Spleen (tissue), 11 donors: ENCODE results near the gene TCL1B. TPM values are rescaled to one million over a fixed set of nuclear protein-coding genes. Genes with fewer than 3 reads are reported as not detected.
A peak's percentile ranks its signal among the peaks of the same experiment; 100 is the strongest.

Source experiments
- DNase-seq: peaks from one replicate; pipeline ENCODE4 v3.0.0-alpha.2; 2020
- H3K27ac ChIP-seq, 8 donors: fragments of 200-600 bp; sonication (generic) in 7 of 8; 1 replicate in 4 of 8; 2 replicates in 4 of 8; pipeline versions ENCODE4 v1.5.0 to v1.8.0; 2016 to 2021; ENCODE audit warnings: inconsistent platforms in 4 of 8, mild to moderate bottlenecking in 4 of 8, moderate library complexity in 1 of 8
- H3K27me3 ChIP-seq, 7 donors: fragments of 200-600 bp; sonication (generic) in 6 of 7; replicated peaks in 1 of 7; 1 replicate in 4 of 7; 2 replicates in 3 of 7; pipeline versions ENCODE4 v1.5.0 to v1.8.0; 2016 to 2021; ENCODE audit warnings: inconsistent platforms in 3 of 7, mild to moderate bottlenecking in 1 of 7
- H3K36me3 ChIP-seq, 6 donors: fragments of 200-600 bp; sonication (generic) in 5 of 6; 1 replicate in 4 of 6; 2 replicates in 2 of 6; pipeline versions ENCODE4 v1.5.0 to v1.8.0; 2016 to 2021; ENCODE audit warnings: inconsistent platforms in 2 of 6
- H3K4me1 ChIP-seq, 6 donors: fragments of 200-600 bp; sonication (generic) in 5 of 6; 1 replicate in 3 of 6; 2 replicates in 3 of 6; pipeline versions ENCODE4 v1.5.0 to v1.8.0; 2016 to 2021; ENCODE audit warnings: inconsistent platforms in 3 of 6
- H3K4me3 ChIP-seq, 8 donors: fragments of 200-600 bp; sonication (generic) in 7 of 8; 1 replicate in 4 of 8; 2 replicates in 4 of 8; pipeline versions ENCODE4 v1.5.0 to v1.8.0; 2016 to 2021; ENCODE audit warnings: inconsistent platforms in 4 of 8, mild to moderate bottlenecking in 4 of 8, moderate library complexity in 2 of 8
- H3K9me3 ChIP-seq, 8 donors: fragments of 200-600 bp; sonication (generic) in 7 of 8; 1 replicate in 4 of 8; 2 replicates in 4 of 8; pipeline versions ENCODE4 v1.5.0 to v1.8.0; 2016 to 2021; ENCODE audit warnings: inconsistent platforms in 4 of 8
- CTCF ChIP-seq, 11 experiments: fragments of 200-600 bp in 7 of 11; fragments of 450-650 bp in 4 of 11; sonication (generic) in 4 of 11; IDR thresholded peaks in 8 of 11; conservative IDR thresholded peaks in 3 of 11; 1 replicate in 7 of 11; 2 replicates in 4 of 11; pipeline versions ENCODE4 v1.4.0 to v1.8.0; 2016 to 2021; ENCODE audit warnings: antibody characterized with exemption in 11 of 11, inconsistent platforms in 4 of 11, mild to moderate bottlenecking in 1 of 11
- POLR2A ChIP-seq, 3 donors: fragments of 450-650 bp; IDR thresholded peaks; one replicate each; pipeline ENCODE4 v1.5.1; 2017; ENCODE audit warnings: antibody characterized with exemption in 3 of 3, mild to moderate bottlenecking in 1 of 3
- POLR2AphosphoS5 ChIP-seq, 3 donors: sonication (generic); formaldehyde crosslinking; IDR thresholded peaks; one replicate each; pipeline ENCODE4 v1.5.1; 2017; ENCODE audit warnings: antibody characterized with exemption in 3 of 3
- WGBS, 5 donors: extraction: QIAGEN DNeasy Blood & Tissue Kit in 3 of 5; methylation state at CpG; one replicate each; pipeline versions ENCODE4 v1.1.5 to v1.1.7; 2013 to 2018; 5-methylcytosine and 5-hydroxymethylcytosine counted together
- intact Hi-C: fragments of 100-400 bp; cut with DNase I; formaldehyde crosslinking; loops from one replicate; pipeline ENCODE4 v1.15.0; 2023; ENCODE audit warnings: low total_unique reads
- polyA plus RNA-seq, 3 donors: library from polyadenylated mRNA; stranded (reverse); fragments of 200-250 nt; gene quantifications; one replicate each; pipeline ENCODE4 v1.2.1, GENCODE V29; 2013
- total RNA-seq, 7 donors: library from RNA; depleted of rRNA in 3 of 7; stranded (reverse); fragments of >200 nt in 3 of 7; fragmentation: NEBNext Ultra II Directional in 4 of 7; extraction: Animal tissue kit (Norgen Biotek cat#: 25700) in 4 of 7; gene quantifications; one replicate each; pipeline versions ENCODE4 v1.1.0 to v1.2.1, GENCODE V29; 2016 to 2021
- donor health status: healthy with polysubstance abuse.
- donor health status: DM: no; HTN: no; CAD: no; lungs with moderate emphysema.
- donor health status: DM: no; HTN: no; CAD: no.
- donor health status: Bipolar disorder and iron deficiency.
- donor health status: healthy.
- donor health status: DM: no; HTN: no; CAD: no.
- donor health status: DM: yes; HTN: yes; CAD: no.

The TCL1B gene
- total and polyA plus RNA-seq, 10 donors, result 0.22 to 3.8 (median 0.97) TPM; not detected in 1

- intact Hi-C loops, result no loop called here
- DNase-seq, result no peak
- H3K36me3 ChIP-seq, result no peaks in the 10 kb centered on the region
- no peaks in the 10 kb centered on the region for H3K9me3 ChIP-seq
- no peak overlapping the region for H3K4me3 ChIP-seq
- 50 to 86% (median 74%) methylated on average over 2 of the region's 2 CpGs for WGBS, 5 donors
- H3K27ac ChIP-seq, result no peak overlapping the region
- H3K4me1 ChIP-seq, result peaks cover 0 to 1% (median 0%) of the 10 kb centered on the region in 6 donors
- H3K27me3 ChIP-seq, result peaks cover 0 to 42% (median 0%) of the 10 kb centered on the region in 7 donors
- TF ChIP-seq POLR2AphosphoS5 (IDR thresholded peaks at IDR 0.05) (no peak), POLR2A (IDR thresholded peaks at IDR 0.05) (no peak), CTCF (IDR thresholded peaks at IDR 0.05 in 8 of 11, conservative IDR thresholded peaks at IDR 0.05 in 3 of 11) (no peak)
These were observed 709 bp downstream of the TCL1B start for GRCh38 chr14:95686935-95687334.

GRCh38 chr14:95689441-95689840, 3.2 kb downstream of the TCL1B start:
- no peaks in the 10 kb centered on the region for H3K9me3 ChIP-seq
- H3K27ac ChIP-seq, result no peak overlapping the region
- intact Hi-C loops, result no loop called here
- 54 to 63% (median 59%) methylated on average over 5 of the region's 5 CpGs for WGBS, 5 donors
- H3K4me3 ChIP-seq, result no peak overlapping the region
- TF ChIP-seq POLR2A (IDR thresholded peaks at IDR 0.05) (no peak), POLR2AphosphoS5 (IDR thresholded peaks at IDR 0.05) (no peak), CTCF (IDR thresholded peaks at IDR 0.05 in 8 of 11, conservative IDR thresholded peaks at IDR 0.05 in 3 of 11) (no peak)
- peaks cover 0 to 62% (median 0%) of the 10 kb centered on the region in 7 donors for H3K27me3 ChIP-seq
- peaks cover 0 to 23% (median 0%) of the 10 kb centered on the region in 6 donors for H3K4me1 ChIP-seq
- DNase-seq, result no peak
- no peaks in the 10 kb centered on the region for H3K36me3 ChIP-seq

- TF ChIP-seq CTCF (IDR thresholded peaks at IDR 0.05 in 8 of 11, conservative IDR thresholded peaks at IDR 0.05 in 3 of 11) (no peak), POLR2A (IDR thresholded peaks at IDR 0.05) (no peak), POLR2AphosphoS5 (IDR thresholded peaks at IDR 0.05) (no peak)
- peaks cover 0 to 37% (median 0%) of the 10 kb centered on the region in 6 donors for H3K4me1 ChIP-seq
- no peak overlapping the region for H3K4me3 ChIP-seq
- 74 to 85% (median 80%) methylated on average over 9 to 10 of the region's 10 CpGs for WGBS, 5 donors
- H3K9me3 ChIP-seq, result no peaks in the 10 kb centered on the region
- no peak overlapping the region for H3K27ac ChIP-seq
- intact Hi-C loops, result no loop called here
- H3K36me3 ChIP-seq, result no peaks in the 10 kb centered on the region
- DNase-seq, result no peak
- peaks cover 0 to 56% (median 2%) of the 10 kb centered on the region in 7 donors for H3K27me3 ChIP-seq
These were observed 4.6 kb downstream of the TCL1B start for GRCh38 chr14:95690815-95691214.

- no peaks in the 10 kb centered on the region for H3K36me3 ChIP-seq
- WGBS, 5 donors, result 88 to 94% (median 91%) methylated on average over 9 to 10 of the region's 10 CpGs
- H3K4me1 ChIP-seq, result peaks cover 0 to 43% (median 0%) of the 10 kb centered on the region in 6 donors
- H3K27me3 ChIP-seq, result peaks cover 0 to 57% (median 4%) of the 10 kb centered on the region in 7 donors
- TF ChIP-seq CTCF (IDR thresholded peaks at IDR 0.05 in 8 of 11, conservative IDR thresholded peaks at IDR 0.05 in 3 of 11), result no peak
- no peak for TF ChIP-seq POLR2A (IDR thresholded peaks at IDR 0.05)
- no peak for TF ChIP-seq POLR2AphosphoS5 (IDR thresholded peaks at IDR 0.05)
- intact Hi-C loops, result no loop called here
- H3K4me3 ChIP-seq, result no peak overlapping the region
- DNase-seq, result no peak
- no peaks in the 10 kb centered on the region for H3K9me3 ChIP-seq
- H3K27ac ChIP-seq, result peak overlapping the region in 1 of 8 donors; percentile 47
These were observed 5.4 kb downstream of the TCL1B start for GRCh38 chr14:95691591-95691990.
